ENCODE data around the gene LHFPL6.
"Not testable (repeated sequence)": the region's sequence is repeated elsewhere in the genome, so short reads cannot be mapped to it uniquely, and the experiment has no call there.

The LHFPL6 gene

DNA sequence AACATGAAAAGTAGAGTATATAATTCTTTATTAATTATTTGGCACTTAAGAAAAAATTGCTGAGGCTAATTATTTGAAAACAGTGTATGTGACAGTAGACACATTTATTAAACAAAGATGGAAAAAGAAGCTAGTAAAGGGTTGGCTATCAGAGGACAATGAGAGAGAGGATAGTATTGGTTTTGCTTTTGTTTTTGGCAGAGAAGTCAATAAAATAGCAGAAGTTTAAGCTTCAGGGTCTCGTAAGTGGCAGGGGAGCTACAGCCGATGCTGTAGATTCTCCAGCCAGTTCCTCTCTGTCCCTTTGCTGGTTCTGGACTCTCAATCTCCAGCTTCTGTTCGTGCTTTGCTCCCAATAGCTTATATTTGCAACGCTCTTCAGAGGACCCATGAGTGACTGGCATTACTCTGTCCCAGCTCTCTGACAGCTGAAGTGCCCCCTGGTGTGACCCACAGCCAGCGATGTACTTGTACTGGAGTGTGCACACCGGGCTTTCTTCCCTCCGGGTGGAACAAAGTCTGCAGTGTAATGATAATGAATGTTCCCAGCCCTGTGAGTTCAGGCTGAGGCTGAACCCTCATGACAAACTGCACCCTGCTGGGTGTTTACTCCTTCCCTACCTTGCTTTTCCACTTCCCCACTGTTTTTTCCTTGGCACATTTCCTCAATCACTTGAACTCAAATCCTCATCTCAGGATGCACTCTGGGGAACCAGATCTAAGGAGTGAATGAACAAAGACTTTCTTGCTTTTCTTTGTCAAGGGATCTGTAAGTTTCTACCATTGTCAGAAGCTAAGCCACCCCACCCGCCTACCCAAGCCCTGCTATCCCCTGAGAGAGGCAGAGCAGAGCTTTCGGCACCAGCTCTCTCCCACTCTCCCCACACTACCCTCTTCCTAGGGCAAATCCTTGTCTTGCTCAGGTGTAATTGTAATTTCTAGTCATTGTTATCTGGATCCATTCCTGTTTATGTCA, 254.8 kb downstream of the LHFPL6 start:
- DNase-seq (ENCODE audit: low spot score) = peak; percentile 15

DNA sequence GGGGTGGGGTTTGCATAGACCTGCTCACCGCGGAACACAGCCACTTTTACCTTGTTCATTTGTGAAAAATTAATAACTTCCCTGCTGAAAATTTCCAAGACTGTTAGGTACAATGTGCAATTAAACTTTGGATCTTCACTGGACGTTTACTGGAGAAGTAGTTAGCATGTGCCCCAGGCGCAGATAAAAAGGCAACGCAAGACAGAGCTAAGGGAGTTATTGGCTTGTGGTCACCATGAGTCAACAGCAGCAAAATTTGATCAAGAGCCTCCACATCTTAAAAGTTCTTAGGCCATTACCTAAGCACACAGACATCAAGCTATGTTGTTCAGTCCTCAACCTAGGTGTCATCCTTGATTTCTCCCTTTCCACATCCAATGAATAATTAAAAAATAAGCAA, 257.0 kb downstream of the LHFPL6 start:
- DNase-seq (ENCODE audit: low spot score) = no peak

DNA sequence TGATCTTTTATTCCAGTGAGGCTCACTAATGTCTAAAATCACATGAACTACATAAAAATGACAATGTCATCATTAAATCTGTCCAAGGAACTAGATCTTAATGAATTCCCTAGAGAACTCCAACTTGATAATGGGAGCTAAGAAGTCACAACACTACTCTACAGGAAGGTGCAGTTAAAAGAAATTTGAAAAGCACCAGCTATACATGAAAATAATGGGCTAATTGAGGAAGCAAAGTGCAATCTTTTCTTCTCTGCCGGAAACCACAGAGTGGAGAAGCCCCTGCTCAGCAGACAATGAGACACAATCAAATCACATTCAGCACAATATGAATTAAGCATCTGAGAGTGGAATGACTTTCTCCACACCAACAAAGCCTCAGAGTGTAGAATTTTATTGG, 261.7 kb downstream of the LHFPL6 start:
- DNase-seq (ENCODE audit: low spot score) = no peak

DNA sequence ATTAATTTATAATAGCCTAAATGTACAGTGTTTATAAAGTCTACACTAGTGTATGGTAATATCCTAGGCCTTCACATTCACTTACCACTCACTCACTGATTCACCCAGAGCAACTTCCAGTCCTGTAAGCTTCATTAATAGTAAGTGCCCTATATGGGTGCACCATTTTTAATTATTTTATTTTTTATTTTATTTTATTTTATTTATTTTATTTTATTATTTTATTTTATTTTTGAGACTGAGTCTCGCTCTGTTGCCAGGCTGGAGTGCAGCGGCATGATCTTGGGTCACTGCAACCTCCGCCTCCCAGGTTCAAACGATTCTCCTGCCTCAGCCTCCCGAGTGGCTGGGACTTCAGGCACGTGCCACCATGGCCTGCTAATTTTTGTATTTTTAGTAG, 264.9 kb downstream of the LHFPL6 start:
- not testable (repeated sequence) for DNase-seq (ENCODE audit: low spot score)

DNA sequence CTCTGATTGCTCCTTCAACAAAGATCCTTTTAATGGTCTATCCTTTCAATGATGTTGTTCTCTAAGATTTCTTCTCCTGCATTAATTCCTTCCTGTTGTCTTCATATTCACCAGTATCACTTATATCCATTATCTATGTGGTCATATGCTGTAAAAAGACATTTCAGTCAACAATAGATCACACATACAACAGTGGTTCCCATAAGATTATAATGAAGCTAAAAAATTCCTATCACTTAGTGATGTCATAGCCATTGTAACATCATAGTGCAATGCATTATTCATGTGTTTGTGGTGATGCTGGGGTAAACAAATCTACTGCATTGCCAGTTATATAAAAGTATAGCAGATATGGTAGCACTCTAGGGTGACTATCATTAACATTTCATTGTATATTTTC, 266.1 kb downstream of the LHFPL6 start:
- no peak for DNase-seq (ENCODE audit: low spot score)

DNA sequence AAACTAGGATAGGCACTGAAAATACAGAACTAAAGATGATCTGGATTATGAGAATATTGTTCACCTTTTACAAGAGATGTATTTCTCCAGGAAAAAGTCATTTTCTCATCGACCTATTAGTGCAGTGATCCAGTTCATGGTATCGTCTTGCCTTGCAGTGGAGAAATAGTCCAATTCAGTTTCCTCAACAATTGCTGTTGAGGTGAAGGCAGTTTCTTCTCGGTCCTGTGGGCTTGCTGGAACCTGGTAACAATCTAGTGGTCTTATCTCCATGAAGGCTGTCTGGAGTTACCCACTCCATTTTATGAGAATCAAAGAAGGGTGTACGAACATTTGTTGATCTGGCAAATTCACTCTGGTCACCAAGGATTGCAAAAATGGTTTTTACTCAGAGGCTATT, 266.8 kb downstream of the LHFPL6 start:
- DNase-seq (ENCODE audit: low spot score) = no peak

DNA sequence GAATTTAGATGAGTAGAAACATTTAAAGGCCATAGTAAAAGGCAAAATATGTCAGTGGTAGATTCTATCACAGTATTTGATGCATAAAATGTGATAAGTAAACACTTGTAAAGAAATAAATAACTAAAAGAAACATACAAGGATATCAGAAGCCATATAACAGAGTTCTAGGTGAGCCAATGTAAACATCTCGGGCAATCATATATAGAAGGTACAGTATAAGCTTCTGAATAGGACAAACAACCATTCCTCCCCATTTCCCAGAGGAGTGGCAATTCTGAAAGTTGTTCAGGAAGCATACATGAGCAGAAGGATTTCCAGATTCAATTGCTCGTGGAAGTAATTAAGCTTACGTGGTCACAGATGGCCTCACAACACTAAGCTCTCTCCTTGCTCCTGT, 267.3 kb downstream of the LHFPL6 start:
- DNase-seq (ENCODE audit: low spot score) = no peak

DNA sequence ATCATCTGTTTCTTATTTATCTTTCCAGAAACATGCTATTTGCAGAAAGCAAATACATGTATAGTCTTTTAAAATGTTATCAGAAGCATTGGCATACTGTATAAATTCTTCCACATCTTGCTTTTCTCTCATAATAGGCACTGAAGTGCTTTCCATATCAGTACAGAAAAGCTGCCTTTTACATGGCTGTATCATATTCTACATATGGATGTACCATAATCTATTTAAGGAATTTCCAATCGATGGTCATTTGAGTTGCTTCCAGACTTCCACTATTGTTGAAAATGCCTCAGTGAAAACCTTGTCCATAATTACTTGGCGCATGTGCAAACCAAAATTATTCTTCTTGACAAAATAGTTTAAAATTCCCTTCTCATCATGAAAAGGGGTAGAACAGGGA, 272.5 kb downstream of the LHFPL6 start:
- no peak for DNase-seq (ENCODE audit: low spot score)

DNA sequence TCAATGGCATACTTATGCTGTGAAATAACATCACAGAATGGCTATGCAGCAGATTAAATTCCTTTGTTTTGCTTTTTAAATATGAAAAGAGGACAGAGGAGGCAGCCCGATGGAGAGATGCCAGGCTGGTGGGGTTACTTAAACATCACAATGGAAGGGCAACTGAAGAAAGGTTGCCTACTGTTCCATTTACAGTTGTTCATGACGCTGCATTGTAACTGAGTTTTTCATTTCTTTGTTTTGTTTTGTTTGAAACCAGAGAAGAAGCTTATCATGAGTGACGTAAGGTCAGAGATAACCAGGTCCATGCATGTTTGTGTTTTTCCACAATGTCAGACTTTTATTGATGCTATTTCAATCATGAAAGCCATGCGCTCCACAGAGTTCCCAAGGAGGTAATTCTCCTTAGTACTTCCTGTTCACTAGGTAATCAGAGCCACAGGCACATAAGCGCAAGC, 273.8 kb downstream of the LHFPL6 start:
- no peak for DNase-seq (ENCODE audit: low spot score)

DNA sequence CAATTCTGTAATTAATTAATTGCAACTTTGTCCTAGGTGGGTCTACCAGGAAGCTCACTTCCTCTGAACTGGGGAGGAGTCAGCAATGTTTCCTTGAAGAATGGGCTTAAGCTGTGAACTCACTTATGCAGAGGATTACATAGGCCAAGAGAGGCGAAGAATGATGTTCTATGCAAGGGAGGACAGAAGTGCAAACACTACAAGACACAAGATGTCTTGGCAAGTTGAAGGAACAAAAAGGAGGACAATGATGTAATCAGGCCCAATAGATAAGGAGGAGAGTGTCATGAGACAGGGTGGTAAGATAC, 275.9 kb downstream of the LHFPL6 start:
- no peak for DNase-seq (ENCODE audit: low spot score)

DNA sequence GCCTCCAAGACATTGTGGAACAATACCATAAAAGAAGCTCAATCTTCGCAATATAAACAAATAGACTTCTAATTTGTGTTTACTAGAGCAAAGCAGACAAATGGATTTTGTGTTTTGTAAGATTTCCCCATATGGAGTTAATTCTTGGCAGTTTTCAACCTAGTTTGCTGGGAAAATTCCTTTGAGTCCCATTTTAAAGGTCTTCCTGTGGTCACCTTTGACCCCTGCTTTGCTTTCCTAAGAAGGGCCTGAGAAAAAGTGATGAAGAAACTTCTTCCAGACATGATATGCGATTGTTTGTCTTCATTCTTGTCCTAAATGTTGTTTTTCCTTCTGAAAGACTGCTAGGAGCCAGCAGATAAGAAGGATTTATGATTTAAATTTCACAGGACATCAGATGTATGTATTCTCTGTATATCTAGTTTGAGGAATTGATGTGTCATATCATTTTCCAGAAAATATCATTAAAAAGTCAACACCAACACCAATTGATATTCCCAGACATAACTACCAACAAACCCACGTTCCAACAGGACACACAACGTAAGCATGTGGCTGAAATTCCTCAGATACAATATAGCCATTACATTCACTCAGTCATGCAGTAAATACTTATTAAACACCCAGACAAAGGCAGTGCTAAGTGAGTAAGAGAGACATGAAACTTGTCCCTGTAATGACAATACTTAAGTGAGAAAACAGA, 276.4 kb downstream of the LHFPL6 start:
- DNase-seq (ENCODE audit: low spot score) = no peak

DNA sequence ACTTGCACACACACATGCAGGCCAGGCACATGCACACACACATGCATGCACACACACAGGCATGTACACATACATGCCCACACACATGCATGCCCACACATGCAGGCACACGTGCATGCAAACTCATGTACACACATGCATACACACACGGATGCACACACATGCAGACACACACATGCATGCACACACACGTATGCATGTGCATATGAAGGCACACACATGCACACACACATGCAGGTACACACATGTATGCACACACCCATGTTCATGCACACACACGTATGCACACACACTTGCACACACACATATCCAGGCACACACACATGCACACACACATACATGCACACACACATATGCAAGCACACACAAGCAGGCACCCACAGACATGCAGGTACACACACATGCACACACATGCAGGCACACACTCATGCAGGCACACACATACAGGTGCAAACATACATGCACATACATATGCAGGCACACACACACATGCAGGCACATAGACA, 278.1 kb downstream of the LHFPL6 start:
- DNase-seq (ENCODE audit: low spot score) = no peak

DNA sequence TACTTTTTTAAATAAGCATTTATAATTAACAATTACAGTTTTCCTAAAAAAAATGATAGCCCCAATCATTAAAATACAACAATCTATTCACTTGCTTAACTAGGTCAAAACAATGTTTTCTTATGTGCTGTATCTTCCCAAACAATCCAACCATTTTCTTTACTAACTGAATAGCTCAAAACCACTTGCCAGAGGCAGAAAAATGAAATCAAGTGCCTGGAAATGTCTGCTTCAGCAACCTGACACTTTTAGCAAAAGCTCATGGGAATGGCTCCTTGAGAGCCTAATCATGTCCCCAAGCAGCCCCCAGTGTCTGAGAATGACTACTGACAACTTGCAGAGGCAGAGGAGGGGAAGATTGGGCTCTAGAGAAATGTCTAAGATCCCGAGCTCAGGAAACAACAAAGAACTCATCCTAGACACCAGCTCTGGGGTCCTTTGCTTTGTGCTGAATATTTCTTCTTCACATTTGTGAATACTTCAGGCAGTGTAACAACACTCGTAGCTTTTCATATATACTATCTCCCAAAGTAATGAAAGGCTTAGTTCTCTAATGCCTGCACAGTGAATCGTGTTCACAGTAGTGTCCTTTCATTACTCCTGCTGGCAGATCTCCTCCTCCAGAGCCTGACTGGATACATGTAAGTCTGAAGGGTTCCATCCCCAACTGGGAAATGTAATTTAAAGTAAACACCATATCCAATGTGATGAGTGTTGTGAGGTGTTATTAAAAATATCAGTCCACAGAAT, 280.0 kb downstream of the LHFPL6 start:
- no peak for DNase-seq (ENCODE audit: low spot score)

DNA sequence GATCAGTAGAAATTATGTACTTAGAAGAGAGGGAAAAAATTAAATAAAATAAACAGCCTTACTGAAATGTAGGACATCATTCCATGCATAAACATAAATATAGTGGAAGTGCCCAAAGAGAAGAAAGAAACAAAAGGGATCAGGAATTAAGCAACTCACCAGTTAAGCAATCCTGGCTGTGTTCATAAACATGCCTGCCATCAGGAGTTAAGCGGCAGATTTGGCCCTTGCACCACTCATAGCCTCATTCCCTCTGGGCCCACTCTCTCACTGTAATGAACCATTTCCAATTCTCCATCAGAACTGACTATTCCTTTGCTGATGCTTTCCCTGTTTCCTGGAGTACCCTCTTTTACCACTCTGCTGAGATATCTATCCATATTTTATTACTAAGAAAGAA, 281.4 kb downstream of the LHFPL6 start:
- no peak for DNase-seq (ENCODE audit: low spot score)

DNA sequence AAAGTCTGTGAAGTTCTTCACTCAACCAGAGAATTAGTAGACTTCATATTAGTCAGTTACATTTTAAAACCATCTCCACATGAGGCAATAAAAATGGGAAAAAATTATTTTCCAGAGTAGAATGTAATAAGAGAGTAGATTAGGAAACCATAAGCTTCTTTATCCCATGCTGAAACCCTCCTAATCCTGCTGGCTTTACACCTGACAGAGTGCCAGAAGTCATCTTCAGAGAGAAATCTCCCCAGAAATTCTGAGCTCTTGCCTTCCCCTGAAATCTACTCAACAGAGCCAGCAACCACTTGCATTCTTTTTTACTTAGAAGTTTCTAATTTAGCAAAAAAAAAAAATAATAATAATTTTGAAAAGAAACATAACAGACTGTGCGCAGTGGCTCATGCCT, 284.8 kb downstream of the LHFPL6 start:
- DNase-seq (ENCODE audit: low spot score) = no peak

DNA sequence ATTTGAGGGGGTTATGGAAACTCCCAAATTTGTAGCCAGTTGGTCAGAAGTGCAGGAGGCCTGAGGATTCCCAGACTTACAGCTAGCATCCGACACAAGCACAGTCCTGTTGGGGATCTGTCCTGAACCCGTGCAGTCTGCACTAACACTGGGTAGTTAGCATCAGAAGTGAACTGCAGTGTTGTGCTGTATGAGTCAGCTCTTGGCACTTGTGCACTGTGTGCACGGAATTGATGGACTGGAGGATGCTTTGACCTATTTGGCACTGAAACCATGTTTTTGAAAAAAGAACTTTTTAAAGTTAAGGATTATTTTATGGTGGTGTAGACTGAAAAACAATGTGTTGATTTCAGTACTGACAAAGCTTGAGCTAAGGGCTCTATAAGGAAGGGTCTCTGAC, 285.7 kb downstream of the LHFPL6 start:
- DNase-seq (ENCODE audit: low spot score) = no peak

DNA sequence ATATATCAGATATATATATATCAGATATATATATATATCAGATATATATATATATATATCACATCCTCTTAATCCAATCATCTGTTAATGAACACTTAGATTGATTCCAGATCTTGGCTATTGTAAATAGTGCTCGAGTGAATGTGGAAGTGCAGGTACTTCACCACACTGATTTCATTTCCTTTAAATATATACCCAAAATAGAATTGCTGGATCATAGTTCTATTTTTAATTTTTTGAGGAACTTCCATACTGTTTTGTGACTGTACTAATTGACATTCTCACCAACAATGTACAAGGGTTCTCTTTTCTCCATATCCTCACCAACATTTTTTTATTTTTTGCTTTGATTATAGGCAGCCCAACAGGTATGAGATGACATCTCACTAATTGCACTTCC, 287.2 kb downstream of the LHFPL6 start:
- no peak for DNase-seq (ENCODE audit: low spot score)

DNA sequence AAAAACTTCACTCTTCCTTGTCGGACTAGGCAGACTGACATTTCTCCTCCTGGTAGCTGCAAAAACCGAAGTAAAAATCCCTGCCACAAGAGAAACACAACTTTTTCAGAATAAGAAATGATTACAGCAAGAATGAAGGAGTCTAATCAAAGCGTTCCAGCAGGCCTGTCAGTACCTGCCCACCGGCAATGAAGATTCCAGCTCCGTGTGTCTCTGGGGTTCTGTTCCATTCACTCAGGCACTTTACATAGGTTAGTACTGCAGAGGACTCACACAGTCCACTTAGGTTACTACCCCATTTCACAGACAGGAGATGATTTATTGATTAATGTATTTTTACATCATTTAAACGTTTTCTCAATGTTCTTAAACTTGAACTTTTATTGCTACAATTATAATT, 289.3 kb downstream of the LHFPL6 start:
- no peak for DNase-seq (ENCODE audit: low spot score)

DNA sequence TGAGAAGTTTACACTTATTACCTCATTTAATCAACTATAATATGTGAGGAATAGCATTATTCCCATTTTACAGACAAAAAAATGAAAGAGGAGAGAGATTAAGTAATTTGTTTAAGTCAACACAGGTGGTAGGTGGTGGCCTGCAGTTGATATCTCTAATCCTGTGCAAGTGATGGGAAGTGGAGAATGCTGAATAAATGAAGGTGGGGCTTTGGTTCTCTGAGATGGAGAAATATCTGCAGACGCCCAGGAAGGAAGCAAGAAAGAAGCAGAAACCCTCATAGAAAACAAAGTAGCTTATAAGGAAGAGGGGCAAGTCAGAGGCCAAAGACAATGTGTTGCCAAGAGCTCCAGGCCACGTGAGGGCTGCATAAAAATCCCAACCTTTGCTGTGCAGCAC, 290.4 kb downstream of the LHFPL6 start:
- DNase-seq (ENCODE audit: low spot score) = no peak

DNA sequence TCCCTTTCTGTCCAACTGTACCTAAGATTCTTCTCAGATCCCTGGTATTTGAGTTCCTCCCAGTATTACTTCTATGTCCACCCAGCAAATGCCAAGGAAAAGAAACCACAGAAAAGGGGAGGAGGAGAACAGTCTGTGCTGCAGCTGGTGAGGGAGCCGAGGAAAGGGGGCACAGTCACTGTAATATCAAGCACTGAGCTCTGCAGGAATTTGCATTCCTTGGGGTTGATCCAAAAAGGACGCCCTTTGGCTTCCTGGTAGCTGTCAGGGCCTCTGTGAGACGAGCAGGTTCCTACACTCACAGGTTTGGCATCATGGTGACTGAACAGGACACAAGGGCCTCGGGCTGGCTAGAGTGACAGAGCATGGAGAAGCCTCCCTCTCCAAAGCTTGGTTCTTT, 291.4 kb downstream of the LHFPL6 start:
- DNase-seq (ENCODE audit: low spot score) = no peak

DNA sequence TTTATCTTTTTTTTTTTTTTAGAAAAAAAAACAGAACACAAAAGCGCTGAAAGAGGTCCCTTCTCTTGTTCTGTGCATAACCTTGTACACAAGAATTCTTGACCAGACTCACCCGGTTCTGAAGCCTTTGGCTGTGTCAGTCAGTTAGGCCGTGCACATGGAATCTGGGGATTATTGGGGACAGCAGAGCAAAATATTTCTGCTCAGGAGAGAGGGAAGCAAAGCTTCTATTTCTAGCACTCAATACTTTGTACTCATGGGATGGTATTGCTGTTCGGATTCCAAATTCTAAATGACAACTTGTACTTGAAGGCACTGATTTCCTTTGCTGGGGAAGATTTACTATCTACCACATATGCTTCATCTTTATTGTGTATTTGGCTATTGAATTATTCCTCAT, 292.0 kb downstream of the LHFPL6 start:
- DNase-seq (ENCODE audit: low spot score) = no peak
